ENCODE data around the gene PPP1R3F. TPM values are rescaled to one million over a fixed set of nuclear protein-coding genes. Genes with fewer than 3 reads are reported as not detected.
A peak's percentile ranks its signal among the peaks of the same experiment; 100 is the strongest.

Gene PPP1R3F
- total RNA-seq, 2 experiments from 2014 or later, result 2.1 to 2.5 TPM

- no peak overlapping the region for H3K4me3 Mint-ChIP-seq
- no peaks in the 10 kb centered on the region for H3K27me3 Mint-ChIP-seq
- H3K9me3 Mint-ChIP-seq, result no peaks in the 10 kb centered on the region
- H3K27ac Mint-ChIP-seq, result no peak overlapping the region
- H3K36me3 Mint-ChIP-seq, result peaks cover 9% of the 10 kb centered on the region
- peaks cover 7% of the 10 kb centered on the region for H3K4me1 Mint-ChIP-seq
- no peak for DNase-seq
These were observed 26.4 kb upstream of the PPP1R3F start for GRCh38 chrX:49243166-49243565.

GRCh38 chrX:49244207-49244606, 25.4 kb upstream of the PPP1R3F start:
- no peaks in the 10 kb centered on the region for H3K27me3 Mint-ChIP-seq
- no peak overlapping the region for H3K4me3 Mint-ChIP-seq
- H3K4me1 Mint-ChIP-seq, result peaks cover 6% of the 10 kb centered on the region
- H3K36me3 Mint-ChIP-seq, result peaks cover 9% of the 10 kb centered on the region
- no peaks in the 10 kb centered on the region for H3K9me3 Mint-ChIP-seq
- H3K27ac Mint-ChIP-seq, result no peak overlapping the region
- DNase-seq, result no peak

- Mint-ChIP-seq H3K4me1 (no peaks in the 10 kb centered on the region), H3K27ac (no peak overlapping the region), H3K36me3 (peaks cover 9% of the 10 kb centered on the region), H3K9me3 (no peaks in the 10 kb centered on the region), H3K4me3 (no peak overlapping the region), H3K27me3 (no peaks in the 10 kb centered on the region)
- no peak for DNase-seq
These were observed 23.1 kb upstream of the PPP1R3F start for GRCh38 chrX:49246541-49246940.

GRCh38 chrX:49247346-49247745, 22.2 kb upstream of the PPP1R3F start:
- Mint-ChIP-seq H3K27ac (no peak overlapping the region), H3K4me1 (peaks cover 1% of the 10 kb centered on the region), H3K4me3 (no peak overlapping the region), H3K36me3 (peaks cover 14% of the 10 kb centered on the region), H3K9me3 (no peaks in the 10 kb centered on the region), H3K27me3 (no peaks in the 10 kb centered on the region)
- DNase-seq, result no peak

- Mint-ChIP-seq H3K4me3 (no peak overlapping the region), H3K27ac (no peak overlapping the region), H3K27me3 (no peaks in the 10 kb centered on the region), H3K36me3 (peaks cover 15% of the 10 kb centered on the region), H3K4me1 (peaks cover 2% of the 10 kb centered on the region), H3K9me3 (no peaks in the 10 kb centered on the region)
- DNase-seq, result no peak
These were observed 21.4 kb upstream of the PPP1R3F start for GRCh38 chrX:49247916-49248811.

- Mint-ChIP-seq H3K9me3 (no peaks in the 10 kb centered on the region), H3K27ac (no peak overlapping the region)
These were observed 20.5 kb upstream of the PPP1R3F start for GRCh38 chrX:49249071-49249470.

GRCh38 chrX:49249616-49250015, 20.0 kb upstream of the PPP1R3F start:
- no peak overlapping the region for H3K4me3 Mint-ChIP-seq
- no peak overlapping the region for H3K27ac Mint-ChIP-seq
- H3K27me3 Mint-ChIP-seq, result no peaks in the 10 kb centered on the region
- H3K36me3 Mint-ChIP-seq, result peaks cover 8% of the 10 kb centered on the region
- DNase-seq, result no peak
- H3K4me1 Mint-ChIP-seq, result peaks cover 2% of the 10 kb centered on the region
- no peaks in the 10 kb centered on the region for H3K9me3 Mint-ChIP-seq

More at GRCh38 chrX:49249071-49249470, 20.5 kb upstream of the PPP1R3F start:
- peaks cover 12% of the 10 kb centered on the region for H3K36me3 Mint-ChIP-seq
- H3K27me3 Mint-ChIP-seq, result no peaks in the 10 kb centered on the region
- DNase-seq, result no peak
- peaks cover 2% of the 10 kb centered on the region for H3K4me1 Mint-ChIP-seq
- no peak overlapping the region for H3K4me3 Mint-ChIP-seq

GRCh38 chrX:49250066-49250465, 19.5 kb upstream of the PPP1R3F start:
- no peak for DNase-seq
- Mint-ChIP-seq H3K9me3 (no peaks in the 10 kb centered on the region), H3K27me3 (no peaks in the 10 kb centered on the region), H3K4me1 (peaks cover 2% of the 10 kb centered on the region), H3K36me3 (peaks cover 8% of the 10 kb centered on the region), H3K4me3 (no peak overlapping the region), H3K27ac (no peak overlapping the region)

- DNase-seq, result no peak
- no peaks in the 10 kb centered on the region for H3K27me3 Mint-ChIP-seq
- H3K9me3 Mint-ChIP-seq, result no peaks in the 10 kb centered on the region
- peak overlapping the region; percentile 58 for H3K27ac Mint-ChIP-seq
- peaks cover 8% of the 10 kb centered on the region for H3K36me3 Mint-ChIP-seq
- peaks cover 2% of the 10 kb centered on the region for H3K4me1 Mint-ChIP-seq
- no peak overlapping the region for H3K4me3 Mint-ChIP-seq
These were observed 19.0 kb upstream of the PPP1R3F start for GRCh38 chrX:49250578-49250977.

- DNase-seq, result no peak
- H3K27me3 Mint-ChIP-seq, result no peaks in the 10 kb centered on the region
- H3K36me3 Mint-ChIP-seq, result peaks cover 12% of the 10 kb centered on the region
- peaks cover 2% of the 10 kb centered on the region for H3K4me1 Mint-ChIP-seq
- H3K4me3 Mint-ChIP-seq, result no peak overlapping the region
- no peak overlapping the region for H3K27ac Mint-ChIP-seq
- H3K9me3 Mint-ChIP-seq, result no peaks in the 10 kb centered on the region
These were observed 18.3 kb upstream of the PPP1R3F start for GRCh38 chrX:49251325-49251724.

GRCh38 chrX:49254639-49255038, 15.0 kb upstream of the PPP1R3F start:
- no peaks in the 10 kb centered on the region for H3K27me3 Mint-ChIP-seq

GRCh38 chrX:49256268-49256995, 13.2 kb upstream of the PPP1R3F start:
- no peak for DNase-seq

More at GRCh38 chrX:49254639-49255038, 15.0 kb upstream of the PPP1R3F start:
- peaks cover 16% of the 10 kb centered on the region for H3K4me1 Mint-ChIP-seq
- no peak overlapping the region for H3K27ac Mint-ChIP-seq
- H3K9me3 Mint-ChIP-seq, result no peaks in the 10 kb centered on the region
- DNase-seq, result no peak
- H3K36me3 Mint-ChIP-seq, result peaks cover 14% of the 10 kb centered on the region
- H3K4me3 Mint-ChIP-seq, result no peak overlapping the region

GRCh38 chrX:49257074-49257790, 12.4 kb upstream of the PPP1R3F start:
- H3K4me3 Mint-ChIP-seq, result peak overlapping the region; percentile 42
- H3K27me3 Mint-ChIP-seq, result no peaks in the 10 kb centered on the region
- H3K36me3 Mint-ChIP-seq, result peaks cover 12% of the 10 kb centered on the region
- H3K4me1 Mint-ChIP-seq, result peaks cover 24% of the 10 kb centered on the region
- peak overlapping the region; percentile 60 for H3K27ac Mint-ChIP-seq
- no peaks in the 10 kb centered on the region for H3K9me3 Mint-ChIP-seq
- no peak for DNase-seq

More at GRCh38 chrX:49256268-49256995, 13.2 kb upstream of the PPP1R3F start:
- Mint-ChIP-seq H3K27ac (peak overlapping the region; percentile 25), H3K4me3 (no peak overlapping the region), H3K4me1 (peaks cover 19% of the 10 kb centered on the region), H3K36me3 (peaks cover 15% of the 10 kb centered on the region), H3K27me3 (no peaks in the 10 kb centered on the region), H3K9me3 (no peaks in the 10 kb centered on the region)

GRCh38 chrX:49257846-49258748, 11.5 kb upstream of the PPP1R3F start:
- DNase-seq, result peak; percentile 29
- Mint-ChIP-seq H3K4me3 (peak overlapping the region; percentile 40), H3K27ac (peak overlapping the region; percentile 60), H3K9me3 (no peaks in the 10 kb centered on the region), H3K27me3 (no peaks in the 10 kb centered on the region), H3K36me3 (peaks cover 11% of the 10 kb centered on the region), H3K4me1 (peaks cover 30% of the 10 kb centered on the region)

All from activated naive CD8-positive, alpha-beta T cell treated with anti-CD3 and anti-CD28 coated beads for 36 hours (primary cell).